ENCODE results near the gene BARX1. TPM values are rescaled to one million over a fixed set of nuclear protein-coding genes. Genes with fewer than 3 reads are reported as not detected.

The BARX1 gene
- total and polyA plus RNA-seq, 9 of the 15 experiments (the other 6 are each of a cell fraction or from before 2014, with no cell fraction given): 0.11 to 0.14 TPM; not detected in 7

GRCh38 chr9:93960971-93961841 lies 6.1 kb upstream of the BARX1 start:
- no peak overlapping the region for H3K9ac ChIP-seq (ENCODE audit: insufficient read depth in 1 of 2, low read depth in 2 of 2, low read length in 2 of 2)
- CTCF ChIA-PET (ENCODE audit: low intra/inter-chr PET ratio): interaction anchor here (2.8 kb wide), 1 partner anchor 279 kb away, joined by 28 read pairs; no protein-coding TSS in a partner anchor
- no TSS peak for BruUV-seq (replicated peaks)
- H3K9me3 ChIP-seq (replicated peaks; ENCODE audit: control insufficient read depth, insufficient read depth, low read depth, low read length): no peaks in the 10 kb centered on the region
- H3K79me2 ChIP-seq (ENCODE audit: control insufficient read depth, insufficient read depth, low read length): no peaks in the 10 kb centered on the region
- in situ Hi-C loops (cut with MboI) (no loop called here), intact Hi-C loops (cut with micrococcal nuclease) (loop anchor here (5.0 kb wide), 3 partner anchors 41 to 251 kb away; no protein-coding TSS in a partner anchor)
- H3K9me1 ChIP-seq (ENCODE audit: control insufficient read depth, insufficient read depth, low read length): no peaks in the 10 kb centered on the region
- H4K20me1 ChIP-seq (replicated peaks; ENCODE audit: control insufficient read depth, insufficient read depth, low read length): peaks cover 5% of the 10 kb centered on the region; the same call in 1 of the 2 replicates
- H3K4me3 ChIP-seq: no peak overlapping the region
- POLR2A ChIA-PET: no interaction called here
- H2AFZ ChIP-seq (ENCODE audit: low read depth, low read length): no peak overlapping the region
- DNase-seq (ENCODE audit: extremely low read depth in 1 of 4, low spot score in 3 of 4): no peak
- H3K27ac ChIP-seq (ENCODE audit: extremely low read depth, low read depth, low read length): no peak overlapping the region
- TF ChIP-seq NRF1 (conservative IDR thresholded peaks at IDR 0.05 in 1 of 2, IDR thresholded peaks at IDR 0.05 in 1 of 2): no peak
- TF ChIP-seq DLX4 (CRISPR knock-in tag; IDR thresholded peaks at IDR 0.05): no peak
- TF ChIP-seq ZNF134 (CRISPR knock-in tag; conservative IDR thresholded peaks at IDR 0.05): no peak
- TF ChIP-seq TOE1 (IDR thresholded peaks at IDR 0.05; ENCODE audit: borderline replicate concordance): no peak
- no peak for TF ChIP-seq TOE1 (CRISPR knock-in tag; IDR thresholded peaks at IDR 0.05; ENCODE audit: borderline replicate concordance, low read depth)
- no peak for TF ChIP-seq CBX8 (IDR thresholded peaks at IDR 0.05; ENCODE audit: borderline replicate concordance, extremely low read depth, low read depth, low read length, poor library complexity, severe bottlenecking)
- TF ChIP-seq ZNF561 (CRISPR knock-in tag; conservative IDR thresholded peaks at IDR 0.05): no peak
- TF ChIP-seq KAT8 (IDR thresholded peaks at IDR 0.05; ENCODE audit: low read depth): no peak
- no peak for TF ChIP-seq NELFE (IDR thresholded peaks at IDR 0.05; ENCODE audit: insufficient read depth, insufficient read length)
- 0 out of 2 replicates have a peak, but pooled peaks have one; percentile 23 for TF ChIP-seq NFIC (IDR thresholded peaks at IDR 0.05)
- no peak for TF ChIP-seq RNF219 (CRISPR knock-in tag; IDR thresholded peaks at IDR 0.05)
- TF ChIP-seq ZNF449 (CRISPR knock-in tag; IDR thresholded peaks at IDR 0.05): no peak
- no peak for TF ChIP-seq MEF2D (tag; conservative IDR thresholded peaks at IDR 0.05; ENCODE audit: low read depth)
- 0 out of 2 replicates have a peak, but pooled peaks have one; percentile 39 for TF ChIP-seq ZNF512 (tag; IDR thresholded peaks at IDR 0.05)
- TF ChIP-seq RBFOX2 (IDR thresholded peaks at IDR 0.05; ENCODE audit: low read depth, low read length): no peak
- H3K27me3 ChIP-seq (ENCODE audit: control insufficient read depth in 2 of 2, insufficient read depth in 2 of 2, low read length in 2 of 2): peaks cover 23 to 54% of the 10 kb centered on the region in 2 experiments; a peak in 4 of 5 replicates
- FAIRE-seq: no peak
- no peak for ATAC-seq
- no peak overlapping the region for H3K4me2 ChIP-seq (ENCODE audit: insufficient read depth, low read length)
- H3K4me1 ChIP-seq (replicated peaks in 1 of 2; ENCODE audit: control insufficient read depth in 2 of 2, insufficient read depth in 2 of 2, low read length in 2 of 2): peaks cover 5 to 27% of the 10 kb centered on the region in 2 experiments; a peak in 4 of 5 replicates
- 14% methylated on average over 8 of the region's 11 CpGs for WGBS (ENCODE audit: insufficient coverage, low coverage, missing lambda C conversion rate)
- no peaks in the 10 kb centered on the region for H3K36me3 ChIP-seq (ENCODE audit: control insufficient read depth, insufficient read depth, low read length)
